ENCODE measurements around the gene ABI2. TPM values are rescaled to one million over a fixed set of nuclear protein-coding genes. Genes with fewer than 3 reads are reported as not detected.

ABI2 gene
- total and polyA plus RNA-seq, 11 donors = 17.4 to 78.8 (median 49.4) TPM

GRCh38 chr2:203453858-203454451 is 125.8 kb downstream of the ABI2 start:
- WGBS, 4 donors = 2 to 17% (median 8%) methylated on average over 1 of the region's 1 CpG

GRCh38 chr2:203455209-203455608 is 127.0 kb downstream of the ABI2 start:
- H3K27me3 ChIP-seq = no peaks in the 10 kb centered on the region
- intact Hi-C loops (cut with DNase I) = loop anchor here in 2 of 10 donors (10.0 kb wide), 1 partner anchor 230 kb away; no protein-coding TSS in a partner anchor
- no peak for DNase-seq
- no peak for TF ChIP-seq POLR2A (IDR thresholded peaks at IDR 0.05)
- TF ChIP-seq, protein P1, sequence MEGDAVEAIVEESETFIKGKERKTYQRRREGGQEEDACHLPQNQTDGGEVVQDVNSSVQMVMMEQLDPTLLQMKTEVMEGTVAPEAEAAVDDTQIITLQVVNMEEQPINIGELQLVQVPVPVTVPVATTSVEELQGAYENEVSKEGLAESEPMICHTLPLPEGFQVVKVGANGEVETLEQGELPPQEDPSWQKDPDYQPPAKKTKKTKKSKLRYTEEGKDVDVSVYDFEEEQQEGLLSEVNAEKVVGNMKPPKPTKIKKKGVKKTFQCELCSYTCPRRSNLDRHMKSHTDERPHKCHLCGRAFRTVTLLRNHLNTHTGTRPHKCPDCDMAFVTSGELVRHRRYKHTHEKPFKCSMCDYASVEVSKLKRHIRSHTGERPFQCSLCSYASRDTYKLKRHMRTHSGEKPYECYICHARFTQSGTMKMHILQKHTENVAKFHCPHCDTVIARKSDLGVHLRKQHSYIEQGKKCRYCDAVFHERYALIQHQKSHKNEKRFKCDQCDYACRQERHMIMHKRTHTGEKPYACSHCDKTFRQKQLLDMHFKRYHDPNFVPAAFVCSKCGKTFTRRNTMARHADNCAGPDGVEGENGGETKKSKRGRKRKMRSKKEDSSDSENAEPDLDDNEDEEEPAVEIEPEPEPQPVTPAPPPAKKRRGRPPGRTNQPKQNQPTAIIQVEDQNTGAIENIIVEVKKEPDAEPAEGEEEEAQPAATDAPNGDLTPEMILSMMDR (IDR thresholded peaks at IDR 0.05) = no peak
- WGBS, 4 donors = 50 to 63% (median 57%) methylated on average over 3 of the region's 3 CpGs
- ATAC-seq = no peak
- H3K9me3 ChIP-seq = no peaks in the 10 kb centered on the region
- H3K36me3 ChIP-seq = peaks cover 0 to 97% (median 69%) of the 10 kb centered on the region in 9 donors
- peak overlapping the region in 1 of 12 donors; percentile 4 for H3K27ac ChIP-seq
- peaks cover 0 to 23% (median 7%) of the 10 kb centered on the region in 12 donors for H3K4me1 ChIP-seq
- H3K4me3 ChIP-seq = no peak overlapping the region

More at GRCh38 chr2:203453858-203454451, 125.8 kb downstream of the ABI2 start:
- TF ChIP-seq, protein P1 (IDR thresholded peaks at IDR 0.05) = peak; percentile 58 to 84 (median 70)
- TF ChIP-seq POLR2A (IDR thresholded peaks at IDR 0.05) = no peak
- no peak overlapping the region for H3K27ac ChIP-seq
- peaks cover 0 to 23% (median 7%) of the 10 kb centered on the region in 12 donors for H3K4me1 ChIP-seq
- intact Hi-C loops (cut with DNase I) = loop anchor here in 3 of 10 donors (5.0 to 10.0 kb wide), 2 partner anchors 217 to 229 kb away; partner anchors contain the start of gene CYP20A1 (in 1 of the 3)
- peak; percentile 36 to 73 (median 64) for ATAC-seq
- peaks cover 0 to 97% (median 69%) of the 10 kb centered on the region in 9 donors for H3K36me3 ChIP-seq
- H3K27me3 ChIP-seq = no peaks in the 10 kb centered on the region
- no peaks in the 10 kb centered on the region for H3K9me3 ChIP-seq
- no peak overlapping the region for H3K4me3 ChIP-seq
- peak in 2 of 5 donors; percentile 20 to 36 for DNase-seq

DNA sequence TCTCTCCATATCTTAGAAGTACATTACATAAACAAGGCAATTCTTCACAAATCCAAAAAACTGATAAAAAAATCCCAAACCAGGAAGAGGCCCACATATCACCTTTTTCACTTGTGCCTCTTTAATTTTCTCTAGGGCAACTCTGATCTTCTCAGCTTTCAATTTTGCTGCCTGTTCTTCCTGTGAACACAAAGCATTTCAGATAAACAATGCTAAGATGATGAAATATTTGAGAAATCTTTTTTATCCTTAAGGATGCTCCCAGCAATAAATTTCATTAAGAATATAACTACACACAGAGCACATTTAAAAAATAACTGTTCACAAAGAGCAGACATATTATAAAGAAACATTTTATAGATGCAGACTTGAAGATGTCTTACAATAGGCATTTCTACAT is 133.6 kb downstream of the ABI2 start:
- Histone ChIP-seq H3K27ac (no peak overlapping the region), H3K4me1 (peaks cover 0 to 5% (median 0%) of the 10 kb centered on the region in 12 donors), H3K27me3 (no peaks in the 10 kb centered on the region), H3K36me3 (peaks cover 0 to 59% (median 50%) of the 10 kb centered on the region in 9 donors), H3K4me3 (no peak overlapping the region), H3K9me3 (no peaks in the 10 kb centered on the region)
- intact Hi-C loops (cut with DNase I) = loop anchor here in 1 of 10 donors (10.0 kb wide), 1 partner anchor 443 kb away; no protein-coding TSS in a partner anchor
- DNase-seq (no peak), ATAC-seq (no peak)
- no peak for TF ChIP-seq POLR2A (IDR thresholded peaks at IDR 0.05)
- TF ChIP-seq, protein P1 (IDR thresholded peaks at IDR 0.05) = no peak

DNA sequence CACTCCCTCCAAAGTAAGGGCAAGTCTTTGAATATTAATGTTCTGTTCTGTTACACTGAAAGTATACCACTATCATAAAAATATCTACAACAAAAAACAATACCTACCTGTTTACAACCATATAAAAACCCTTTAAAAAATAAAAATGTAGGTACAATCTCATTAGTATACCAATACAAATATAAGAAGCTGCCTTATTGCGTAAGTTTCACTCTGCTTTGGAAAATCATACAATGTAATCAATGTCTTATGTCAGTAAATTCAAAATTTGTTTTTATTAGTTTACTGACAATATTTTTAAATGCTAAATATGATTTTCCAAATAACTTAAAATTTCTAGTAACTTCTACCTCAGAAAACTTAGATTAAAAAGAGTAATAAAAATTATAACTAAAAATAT is 134.1 kb downstream of the ABI2 start:
- Histone ChIP-seq H3K4me3 (no peak overlapping the region), H3K27ac (no peak overlapping the region), H3K9me3 (no peaks in the 10 kb centered on the region), H3K27me3 (no peaks in the 10 kb centered on the region), H3K4me1 (peaks cover 0 to 5% (median 0%) of the 10 kb centered on the region in 12 donors), H3K36me3 (peaks cover 0 to 53% (median 45%) of the 10 kb centered on the region in 9 donors)
- ATAC-seq (no peak), DNase-seq (no peak)
- TF ChIP-seq, protein P1 (IDR thresholded peaks at IDR 0.05) = no peak
- TF ChIP-seq POLR2A (IDR thresholded peaks at IDR 0.05) = no peak
- WGBS, 4 donors = 97 to 99% (median 98%) methylated on average over 1 of the region's 1 CpG
- intact Hi-C loops (cut with DNase I) = loop anchor here in 1 of 10 donors (10.0 kb wide), 1 partner anchor 442 kb away; no protein-coding TSS in a partner anchor
